Choroid plexus epithelial cell (primary cell): ENCODE results near the gene FRMD4A.

ENCODE experiments used
- DNase-seq: peaks from one replicate; pipeline ENCODE4 v3.0.0-alpha.2; 2010; ENCODE audit warnings: low read depth
- H3K4me3 ChIP-seq: 2 replicates; pipeline ENCODE4 v1.5.1; 2011; ENCODE audit warnings: low read depth, mild to moderate bottlenecking, control low read depth, low read length, moderate library complexity
- TF ChIP-seq, protein P1 (sequence below): conservative IDR thresholded peaks from 2 replicates; pipeline ENCODE4 v1.5.1; 2011; ENCODE audit warnings: low read depth, mild to moderate bottlenecking, control low read depth, inconsistent platforms, low read length, moderate library complexity

FRMD4A gene

DNA sequence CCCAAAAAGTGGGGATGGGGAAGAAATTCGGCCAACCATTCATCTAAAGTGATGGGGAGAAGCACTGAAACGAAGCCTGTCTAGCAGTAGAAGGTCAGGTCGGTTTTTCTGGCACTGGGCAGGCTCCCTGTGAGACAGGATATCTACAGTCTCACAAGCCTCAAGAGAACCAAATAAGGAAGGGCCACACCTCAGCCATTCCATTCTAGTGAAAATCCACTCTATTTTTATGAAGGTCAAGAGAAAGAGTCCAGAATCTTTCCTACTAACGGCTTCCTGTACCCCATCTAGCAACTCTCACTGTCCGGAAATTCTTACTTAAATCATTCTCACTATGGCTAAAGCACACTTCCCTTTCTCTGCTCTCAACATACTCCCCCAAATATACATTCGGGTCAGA lies 476.9 kb downstream of the FRMD4A start:
- DNase-seq: peak; percentile 64
- TF ChIP-seq, protein P1, sequence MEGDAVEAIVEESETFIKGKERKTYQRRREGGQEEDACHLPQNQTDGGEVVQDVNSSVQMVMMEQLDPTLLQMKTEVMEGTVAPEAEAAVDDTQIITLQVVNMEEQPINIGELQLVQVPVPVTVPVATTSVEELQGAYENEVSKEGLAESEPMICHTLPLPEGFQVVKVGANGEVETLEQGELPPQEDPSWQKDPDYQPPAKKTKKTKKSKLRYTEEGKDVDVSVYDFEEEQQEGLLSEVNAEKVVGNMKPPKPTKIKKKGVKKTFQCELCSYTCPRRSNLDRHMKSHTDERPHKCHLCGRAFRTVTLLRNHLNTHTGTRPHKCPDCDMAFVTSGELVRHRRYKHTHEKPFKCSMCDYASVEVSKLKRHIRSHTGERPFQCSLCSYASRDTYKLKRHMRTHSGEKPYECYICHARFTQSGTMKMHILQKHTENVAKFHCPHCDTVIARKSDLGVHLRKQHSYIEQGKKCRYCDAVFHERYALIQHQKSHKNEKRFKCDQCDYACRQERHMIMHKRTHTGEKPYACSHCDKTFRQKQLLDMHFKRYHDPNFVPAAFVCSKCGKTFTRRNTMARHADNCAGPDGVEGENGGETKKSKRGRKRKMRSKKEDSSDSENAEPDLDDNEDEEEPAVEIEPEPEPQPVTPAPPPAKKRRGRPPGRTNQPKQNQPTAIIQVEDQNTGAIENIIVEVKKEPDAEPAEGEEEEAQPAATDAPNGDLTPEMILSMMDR: no peak
- no peak overlapping the region for H3K4me3 ChIP-seq

DNA sequence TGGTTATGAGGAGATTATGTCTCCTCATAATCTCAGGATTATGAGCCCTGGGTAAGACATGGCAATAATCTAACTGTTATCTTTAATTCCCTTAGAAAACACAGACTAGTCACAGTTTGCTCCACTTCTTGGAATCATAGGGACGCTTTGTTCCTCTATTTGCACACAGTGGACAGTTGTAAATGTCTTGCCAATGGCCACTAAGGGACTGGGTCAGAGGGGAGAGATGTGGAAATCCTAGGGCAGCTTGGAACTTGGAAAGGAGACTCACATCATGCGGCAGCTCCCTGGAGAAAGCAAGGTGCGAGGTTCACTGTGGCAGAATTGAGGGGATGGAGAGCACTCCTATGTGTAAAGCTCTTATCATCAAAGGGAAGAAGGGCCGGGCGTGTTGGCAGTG lies 477.9 kb downstream of the FRMD4A start:
- H3K4me3 ChIP-seq: no peak overlapping the region
- no peak for DNase-seq
- TF ChIP-seq, protein P1: no peak

DNA sequence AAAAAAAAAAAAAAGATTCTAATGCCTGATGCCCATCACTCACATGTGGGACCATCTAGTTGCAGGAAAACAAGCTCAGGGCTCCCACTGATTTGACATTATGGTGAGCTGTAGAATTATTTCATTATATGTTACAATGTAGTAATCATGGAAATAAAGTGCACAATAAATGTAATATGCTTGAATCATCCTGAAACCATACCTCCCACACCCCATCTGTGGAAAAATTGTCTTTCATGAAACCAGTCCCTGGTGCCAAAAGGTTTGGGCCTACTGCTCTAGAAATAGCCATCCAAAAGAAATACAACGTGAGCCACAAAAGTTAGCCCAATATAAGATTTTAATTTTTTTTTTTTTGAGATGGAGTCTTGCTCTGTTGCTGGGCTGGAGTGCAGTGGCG lies 478.8 kb downstream of the FRMD4A start:
- DNase-seq: no peak
- TF ChIP-seq, protein P1: no peak
- no peak overlapping the region for H3K4me3 ChIP-seq

DNA sequence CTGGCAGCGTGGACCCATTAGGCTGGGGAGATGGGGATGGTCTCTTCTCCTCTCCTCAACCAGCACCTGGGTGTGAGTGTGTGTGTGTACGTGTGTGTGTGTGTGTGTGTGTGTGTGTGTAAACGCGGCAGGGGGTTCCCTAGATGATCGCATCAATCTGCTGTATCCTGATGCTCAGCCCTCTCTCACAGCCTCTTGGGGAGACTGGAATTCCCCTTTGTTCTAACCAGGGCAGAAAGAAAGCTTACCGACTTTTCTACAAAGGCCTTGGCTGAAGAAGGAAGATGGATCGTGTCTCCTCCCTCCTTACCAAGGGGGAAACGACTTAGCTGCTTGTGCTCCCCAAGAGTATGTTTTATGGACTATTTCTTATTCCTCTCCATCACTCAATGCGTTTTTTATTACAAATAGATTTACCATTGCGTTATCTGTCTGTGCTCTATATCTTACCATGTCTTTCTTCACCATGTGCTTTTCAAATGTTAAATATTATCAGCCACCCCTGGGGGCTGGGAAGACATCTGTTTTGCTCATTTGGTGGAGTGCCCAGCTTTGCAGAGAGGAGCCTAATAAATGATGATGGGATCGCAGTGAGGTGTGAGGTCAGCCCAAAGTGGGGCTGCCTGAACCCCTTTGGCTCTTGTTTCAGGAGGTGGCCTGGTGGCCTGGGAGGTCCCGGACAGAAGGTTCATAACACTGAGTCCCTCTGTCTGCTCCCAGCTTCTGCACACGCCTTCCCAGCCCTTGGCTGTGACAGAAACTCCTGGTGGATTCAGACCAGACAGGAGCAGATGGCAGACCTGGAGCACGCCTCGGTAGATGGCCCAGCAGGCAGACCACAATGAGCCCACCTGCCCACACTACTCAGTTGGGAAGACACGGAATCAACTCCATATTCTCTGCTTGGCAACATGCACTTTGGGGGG lies 481.9 kb downstream of the FRMD4A start:
- DNase-seq: no peak
- H3K4me3 ChIP-seq: no peak overlapping the region
- TF ChIP-seq, protein P1: no peak

DNA sequence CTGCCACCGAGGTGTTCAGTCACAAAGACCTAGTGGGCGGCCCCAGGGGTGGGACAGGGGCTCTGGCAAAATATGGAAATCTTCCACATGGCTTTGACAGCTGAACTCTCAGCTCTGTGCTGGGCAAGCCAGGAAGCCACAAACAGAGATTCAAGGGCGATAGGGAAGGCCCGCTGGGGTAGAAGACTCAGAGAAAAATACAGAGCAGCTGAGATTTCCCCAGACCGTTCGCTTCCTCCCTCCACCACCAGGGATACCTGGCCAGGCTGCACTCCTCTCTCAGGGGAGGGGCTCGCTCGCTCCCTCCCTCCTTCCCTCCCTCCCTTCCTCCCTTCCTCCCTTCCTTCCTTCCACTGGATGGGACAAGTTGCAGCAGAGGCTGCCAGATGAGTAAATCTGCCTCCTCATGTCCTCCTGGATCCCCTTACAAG lies 483.5 kb downstream of the FRMD4A start:
- H3K4me3 ChIP-seq: no peak overlapping the region
- no peak for DNase-seq
- TF ChIP-seq, protein P1: peak; percentile 12

DNA sequence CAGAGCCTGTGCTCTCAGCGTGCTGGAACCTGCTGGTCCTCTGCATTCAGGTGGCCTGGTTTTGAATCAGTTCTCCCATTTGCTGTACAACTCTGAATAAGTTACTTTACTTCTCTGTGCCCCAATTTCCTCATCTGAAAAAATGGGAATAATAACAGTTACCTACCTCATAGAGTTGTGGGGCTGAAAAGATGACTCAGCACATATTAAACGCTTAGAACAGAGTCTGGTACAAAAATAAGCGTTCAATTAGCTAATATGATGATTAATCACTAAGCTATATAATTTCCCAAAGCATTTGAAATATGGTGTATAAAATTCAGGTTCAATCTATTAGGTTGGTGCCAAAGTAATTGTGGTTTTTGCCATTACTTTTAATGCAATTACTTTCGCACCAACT lies 484.8 kb downstream of the FRMD4A start:
- no peak for DNase-seq
- TF ChIP-seq, protein P1: no peak
- H3K4me3 ChIP-seq: no peak overlapping the region

DNA sequence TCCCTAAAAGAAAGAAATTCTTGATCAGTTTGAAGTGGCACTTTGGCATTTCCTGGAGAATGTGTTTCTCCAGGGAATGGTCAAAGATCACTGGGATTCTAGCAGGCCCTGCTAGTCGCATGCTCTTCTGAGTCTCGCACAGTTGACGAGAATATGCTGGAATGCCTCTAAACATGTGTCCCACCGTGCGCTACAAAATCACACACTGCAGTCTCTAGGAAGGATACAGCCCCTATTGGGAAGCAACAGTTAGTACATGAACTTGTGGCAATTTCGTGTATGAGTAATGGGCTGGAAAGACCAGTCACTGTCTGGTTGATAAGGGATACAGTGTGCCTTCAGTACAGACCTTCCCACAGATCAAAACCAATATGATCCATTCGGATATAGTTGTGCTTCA lies 486.1 kb downstream of the FRMD4A start:
- no peak overlapping the region for H3K4me3 ChIP-seq
- TF ChIP-seq, protein P1: no peak
- peak; percentile 28 for DNase-seq
